H1 (cell line): ENCODE data around the gene CCL8. TPM values are rescaled to one million over a fixed set of nuclear protein-coding genes. Genes with fewer than 3 reads are reported as not detected.

ENCODE experiments used
- CTCF ChIA-PET: fragments of 300-600 bp; sonication (Branson Sonifier 250); formaldehyde crosslinking; loops from one replicate; lab custom pipeline; 2021; ENCODE audit not compliant: partially characterized antibody; lab: Charles Lee
- POLR2A ChIA-PET: fragments of 300-600 bp; sonication (Branson Sonifier 250); formaldehyde crosslinking; loops from one replicate; lab custom pipeline; 2021; ENCODE audit warnings: inconsistent platforms; ENCODE audit not compliant: partially characterized antibody; lab: Charles Lee
- DNase-seq, 2 experiments: peaks; one replicate each; pipeline versions ENCODE4 v3.0.0 to v3.0.0-alpha.2; 2010 to 2022; ENCODE audit warnings: low spot score in 2 of 2, low read depth in 1 of 2, mixed read lengths in 1 of 2
- FAIRE-seq: peaks from 2 replicates; lab custom pipeline; 2011; peaks lifted over from hg19 to GRCh38; lab: Jason Lieb, UNC
- H2AFZ ChIP-seq: 2 replicates; pipeline ENCODE4 v1.8.1; 2012; ENCODE audit warnings: low read length, inconsistent platforms
- H2AK5ac ChIP-seq: 2 replicates; pipeline ENCODE4 v1.6.1; 2013; ENCODE audit warnings: low read depth, low read length
- H2BK120ac ChIP-seq: replicated peaks from 2 replicates; pipeline ENCODE3; 2013; ENCODE audit warnings: low read depth, low read length, inconsistent platforms
- H2BK12ac ChIP-seq: 2 replicates; pipeline ENCODE4 v1.6.1; 2013; ENCODE audit warnings: low read depth, low read length
- H2BK15ac ChIP-seq: 2 replicates; pipeline ENCODE4 v1.6.1; 2013; ENCODE audit warnings: low read length
- H2BK20ac ChIP-seq: 2 replicates; pipeline ENCODE4 v1.6.1; 2013; ENCODE audit warnings: low read length
- H2BK5ac ChIP-seq: 2 replicates; pipeline ENCODE4 v1.6.1; 2013; ENCODE audit warnings: low read depth, low read length
- H3K14ac ChIP-seq: 2 replicates; pipeline ENCODE4 v1.6.1; 2013; ENCODE audit warnings: inconsistent platforms; ENCODE audit not compliant: insufficient read length
- H3K18ac ChIP-seq: 2 replicates; pipeline ENCODE4 v1.6.1; 2013; ENCODE audit warnings: low read length; ENCODE audit errors: extremely low read depth
- H3K23ac ChIP-seq: 2 replicates; pipeline ENCODE4 v1.6.1; 2013; ENCODE audit warnings: inconsistent platforms; ENCODE audit not compliant: insufficient read length
- H3K23me2 ChIP-seq: 2 replicates; pipeline ENCODE4 v1.6.1; 2013; ENCODE audit warnings: low read depth, low read length
- H3K27ac ChIP-seq: 2 replicates; pipeline ENCODE4 v1.6.1; 2011; ENCODE audit warnings: low read depth, low read length, inconsistent platforms
- H3K27me3 ChIP-seq, 4 experiments: replicated peaks in 1 of 4; 1 replicate in 1 of 4; 2 replicates in 3 of 4; pipeline versions ENCODE4 v1.6.1 to v1.8.1; 2011 to 2013; ENCODE audit warnings: low read length in 3 of 4, mild to moderate bottlenecking in 3 of 4, inconsistent platforms in 2 of 4, mixed read lengths in 2 of 4, moderate library complexity in 1 of 4; ENCODE audit not compliant: control insufficient read depth in 3 of 4, insufficient read depth in 3 of 4; ENCODE audit errors: extremely low read depth in 1 of 4
- H3K36me3 ChIP-seq, 4 experiments: 2 replicates each; pipeline versions ENCODE4 v1.6.1 to v1.8.1; 2011 to 2013; ENCODE audit warnings: mild to moderate bottlenecking in 4 of 4, low read length in 3 of 4, moderate library complexity in 2 of 4, control low read depth in 1 of 4, inconsistent platforms in 1 of 4; ENCODE audit not compliant: insufficient read depth in 4 of 4, control insufficient read depth in 2 of 4
- H3K4ac ChIP-seq: replicated peaks from 2 replicates; pipeline ENCODE3; 2013; ENCODE audit warnings: low read length, low read depth, mixed read lengths, inconsistent platforms; ENCODE audit not compliant: insufficient read length
- H3K4me1 ChIP-seq, 4 experiments: replicated peaks in 1 of 4; 1 replicate in 1 of 4; 2 replicates in 3 of 4; pipeline versions ENCODE4 v1.6.1 to v1.8.1; 2011 to 2013; ENCODE audit warnings: low read length in 3 of 4, inconsistent platforms in 2 of 4, mixed read lengths in 1 of 4; ENCODE audit not compliant: insufficient read depth in 4 of 4, control insufficient read depth in 3 of 4
- H3K4me2 ChIP-seq, 2 experiments: 2 replicates each; pipeline versions ENCODE4 v1.6.1 to v1.8.1; 2011 to 2013; ENCODE audit warnings: low read depth in 2 of 2, low read length in 2 of 2, control low read depth in 1 of 2, inconsistent platforms in 1 of 2, mild to moderate bottlenecking in 1 of 2; ENCODE audit not compliant: insufficient read depth in 1 of 2
- H3K4me3 ChIP-seq, 4 experiments: fragments of 200-600, 300-600 bp in 1 of 4; sonication (generic), shearing (Covaris generic), sonication (Bioruptor Twin) in 1 of 4; 2 replicates each; pipeline versions ENCODE4 v1.5.1 to v1.8.1; 2011 to 2016; ENCODE audit warnings: low read length in 4 of 4, low read depth in 3 of 4, control low read depth in 2 of 4, inconsistent platforms in 2 of 4, mild to moderate bottlenecking in 2 of 4, mixed read lengths in 1 of 4, moderate library complexity in 1 of 4; ENCODE audit not compliant: insufficient read depth in 2 of 4; ENCODE audit errors: extremely low read depth in 1 of 4
- H3K56ac ChIP-seq: replicated peaks from 2 replicates; pipeline ENCODE3; 2013; ENCODE audit warnings: low read depth, mild to moderate bottlenecking, mixed read lengths, low read length, inconsistent platforms; ENCODE audit not compliant: insufficient read length
- H3K79me1 ChIP-seq: 2 replicates; pipeline ENCODE4 v1.6.1; 2013; ENCODE audit warnings: low read depth, low read length, control low read depth
- H3K79me2 ChIP-seq, 2 experiments: 2 replicates each; pipeline versions ENCODE4 v1.6.1 to v1.8.1; 2012 to 2013; ENCODE audit warnings: low read length in 2 of 2, mild to moderate bottlenecking in 2 of 2, inconsistent platforms in 1 of 2; ENCODE audit not compliant: insufficient read depth in 2 of 2, control insufficient read depth in 1 of 2
- H3K9ac ChIP-seq, 4 experiments: replicated peaks in 1 of 4; 1 replicate in 1 of 4; 2 replicates in 3 of 4; pipeline versions ENCODE4 v1.6.1 to v1.8.1; 2011 to 2013; ENCODE audit warnings: low read depth in 3 of 4, low read length in 3 of 4, control low read depth in 2 of 4, mild to moderate bottlenecking in 2 of 4, moderate library complexity in 2 of 4, inconsistent platforms in 1 of 4; ENCODE audit errors: extremely low read depth in 1 of 4
- H3K9me3 ChIP-seq, 2 experiments: 2 replicates each; pipeline versions ENCODE4 v1.6.1 to v1.8.1; 2012 to 2013; ENCODE audit warnings: mild to moderate bottlenecking in 2 of 2, moderate library complexity in 2 of 2, control low read depth in 1 of 2, inconsistent platforms in 1 of 2, low read depth in 1 of 2, low read length in 1 of 2, mixed read lengths in 1 of 2; ENCODE audit not compliant: insufficient read depth in 2 of 2
- H4K20me1 ChIP-seq, 2 experiments: replicated peaks in 1 of 2; 2 replicates each; pipeline versions ENCODE3 to v1.8.1; 2011 to 2013; ENCODE audit warnings: inconsistent platforms in 2 of 2, low read length in 2 of 2, mild to moderate bottlenecking in 1 of 2; ENCODE audit not compliant: insufficient read depth in 2 of 2, control insufficient read depth in 1 of 2
- H4K5ac ChIP-seq: 2 replicates; pipeline ENCODE4 v1.6.1; 2013; ENCODE audit warnings: low read length, low read depth, mixed read lengths, inconsistent platforms; ENCODE audit not compliant: insufficient read length
- H4K8ac ChIP-seq: 2 replicates; pipeline ENCODE4 v1.8.0; 2013; ENCODE audit warnings: mild to moderate bottlenecking, moderate library complexity, low read length, inconsistent platforms; ENCODE audit not compliant: insufficient read depth; ENCODE audit errors: extremely low read depth
- H4K91ac ChIP-seq: replicated peaks from 2 replicates; pipeline ENCODE3; 2013; ENCODE audit warnings: low read length, mixed read lengths, inconsistent platforms; ENCODE audit not compliant: insufficient read length
- ATF3 ChIP-seq: IDR thresholded peaks from 2 replicates; pipeline ENCODE4 v1.6.1; 2011; ENCODE audit warnings: low read depth, mild to moderate bottlenecking, low read length; ENCODE audit not compliant: insufficient read depth
- BRCA1 ChIP-seq: IDR thresholded peaks from 2 replicates; pipeline ENCODE4 v1.6.1; 2012; ENCODE audit warnings: low read depth, low read length, improper control_type of control experiment
- CEBPB ChIP-seq: IDR thresholded peaks from 2 replicates; pipeline ENCODE4 v1.6.1; 2012; ENCODE audit warnings: low read depth, low read length
- CREB1 ChIP-seq: IDR thresholded peaks from 2 replicates; pipeline ENCODE4 v1.6.1; 2012; ENCODE audit warnings: inconsistent platforms
- GABPA ChIP-seq: IDR thresholded peaks from 2 replicates; pipeline ENCODE4 v1.6.1; 2011; ENCODE audit warnings: mild to moderate bottlenecking, low read length, moderate library complexity, borderline replicate concordance; ENCODE audit not compliant: insufficient read depth
- HDAC2 ChIP-seq, 2 experiments: fragments of 300-600 bp in 1 of 2; sonication (generic) in 1 of 2; IDR thresholded peaks; 2 replicates each; pipeline ENCODE4 v1.6.1; 2011 to 2012; ENCODE audit warnings: low read depth in 2 of 2, low read length in 2 of 2, mild to moderate bottlenecking in 2 of 2, moderate library complexity in 2 of 2, borderline replicate concordance in 1 of 2, inconsistent platforms in 1 of 2
- PHF8 ChIP-seq: fragments of 200-600 bp; sonication (generic); conservative IDR thresholded peaks from 2 replicates; pipeline ENCODE4 v1.7.1; 2012; ENCODE audit warnings: low read depth, mild to moderate bottlenecking, inconsistent platforms, low read length, moderate library complexity
- SIX5 ChIP-seq: IDR thresholded peaks from 2 replicates; pipeline ENCODE4 v1.6.1; 2011; ENCODE audit warnings: mild to moderate bottlenecking, low read depth, low read length
- TEAD4 ChIP-seq: IDR thresholded peaks from 2 replicates; pipeline ENCODE4 v1.6.1; 2012; ENCODE audit warnings: low read depth, low read length, inconsistent platforms, mixed read lengths
- WGBS, 2 experiments: shearing (Covaris generic) in 1 of 2; methylation state at CpG; one replicate each; pipeline versions ENCODE4 v1.1.6 to v1.1.7; 2013 to 2015; ENCODE audit warnings: low lambda C conversion rate in 2 of 2, mixed read lengths in 2 of 2, inconsistent platforms in 1 of 2, low coverage in 1 of 2, missing lambda C conversion rate in 1 of 2; ENCODE audit not compliant: insufficient replicate concordance in 2 of 2, insufficient coverage in 1 of 2, insufficient read length in 1 of 2; ENCODE audit errors: extremely low coverage in 1 of 2, missing lambda C conversion rate in 1 of 2; 5-methylcytosine and 5-hydroxymethylcytosine counted together
- polyA plus RNA-seq, 7 experiments: library from polyadenylated mRNA; depleted of rRNA in 3 of 7; stranded (reverse) in 5 of 7; unstranded in 2 of 7; fragments of >200 nt in 5 of 7; fragments of 200-250 nt in 2 of 7; gene quantifications; 1 replicate in 5 of 7; 2 replicates in 1 of 7; 4 replicates in 1 of 7; pipeline versions ENCODE4 v1.2.1 to v1.2.3, GENCODE V29; 2011 to 2013; ENCODE audit warnings: missing spikeins in 2 of 7, mixed read lengths in 2 of 7
- total RNA-seq: library from RNA; stranded (reverse); fragmentation: NEBNext Ultra II Directional; extraction: Animal tissue kit (Norgen Biotek cat#: 25700); gene quantifications from 2 replicates; pipeline ENCODE4 v1.2.1, GENCODE V29; 2021

Gene CCL8
- total and polyA plus RNA-seq, 2 of the 8 experiments (the other 6 are each of a cell fraction or from before 2014, with no cell fraction given), result not detected

DNA sequence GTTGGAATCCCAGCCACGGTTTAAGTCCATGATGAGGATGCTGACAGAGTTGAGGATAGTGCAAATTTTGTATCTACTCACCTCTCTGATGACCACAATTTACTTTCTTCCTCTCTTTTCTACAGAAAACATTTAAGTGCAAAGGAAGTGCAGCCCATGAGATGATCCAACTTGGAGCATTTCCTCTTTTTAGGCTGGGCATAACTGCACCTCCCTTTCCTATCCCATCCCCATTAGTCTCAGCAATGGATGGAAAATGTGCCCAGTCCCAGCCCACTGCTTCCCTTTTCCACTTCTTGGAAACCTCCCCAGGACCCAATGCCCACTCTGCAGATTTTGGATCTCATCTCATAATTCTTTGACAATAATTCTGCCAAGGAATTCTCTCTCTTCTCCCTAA lies 16.6 kb upstream of the CCL8 start:
- no peak overlapping the region for H3K14ac ChIP-seq
- H2BK5ac ChIP-seq, result no peak overlapping the region
- H2BK20ac ChIP-seq, result no peak overlapping the region
- no peak overlapping the region for H4K8ac ChIP-seq
- H3K9ac ChIP-seq, result no peak overlapping the region
- H3K4me2 ChIP-seq, result no peak overlapping the region
- H4K20me1 ChIP-seq, result no peaks in the 10 kb centered on the region
- H3K56ac ChIP-seq, result no peak overlapping the region
- no peaks in the 10 kb centered on the region for H3K9me3 ChIP-seq
- H3K23me2 ChIP-seq, result no peaks in the 10 kb centered on the region
- H3K4me3 ChIP-seq, result no peak overlapping the region
- H3K23ac ChIP-seq, result no peak overlapping the region
- POLR2A ChIA-PET, result no interaction called here
- no peaks in the 10 kb centered on the region for H3K4me1 ChIP-seq
- peaks cover 0 to 6% (median 4%) of the 10 kb centered on the region in 4 experiments; a peak in 4 of 7 replicates for H3K27me3 ChIP-seq
- H4K5ac ChIP-seq, result no peak overlapping the region
- WGBS, 2 experiments, result 82% methylated on average over 1 of the region's 1 CpG; no CpG with 5 or more reads in 1 of the 2 experiments
- no peak overlapping the region for H4K91ac ChIP-seq
- H3K79me1 ChIP-seq, result no peaks in the 10 kb centered on the region
- no peak for DNase-seq
- no peak overlapping the region for H3K18ac ChIP-seq
- H2AFZ ChIP-seq, result no peak overlapping the region
- H3K4ac ChIP-seq, result no peak overlapping the region
- FAIRE-seq, result no peak
- CTCF ChIA-PET, result interaction anchor here (0.8 to 13.3 kb wide), 5 partner anchors 10 to 100 kb away, joined by 3 to 210 read pairs (median 5); partner anchors contain the start of genes CCL1 and CCL13
- no peak overlapping the region for H2BK120ac ChIP-seq
- no peak overlapping the region for H2BK15ac ChIP-seq
- H2AK5ac ChIP-seq, result no peak overlapping the region
- TF ChIP-seq CREB1 (no peak), GABPA (no peak), SIX5 (no peak), ATF3 (no peak), BRCA1 (no peak), TEAD4 (no peak), PHF8 (no peak), CEBPB (no peak), HDAC2 (IDR thresholded peaks at IDR 0.05; ENCODE audit: borderline replicate concordance in 1 of 2, low read depth in 2 of 2, low read length in 2 of 2) (no peak)
- no peaks in the 10 kb centered on the region for H3K79me2 ChIP-seq
- H3K27ac ChIP-seq, result no peak overlapping the region
- H2BK12ac ChIP-seq, result no peak overlapping the region
- H3K36me3 ChIP-seq, result no peaks in the 10 kb centered on the region
